ENCODE measurements around the gene NTSR2.

NTSR2 gene

GRCh38 chr2:11615209-11615608 lies 54.8 kb downstream of the NTSR2 start:
- H3K27ac ChIP-seq = no peak overlapping the region
- TF ChIP-seq ZFX (IDR thresholded peaks at IDR 0.05; ENCODE audit: borderline replicate concordance) (no peak), CTCF (IDR thresholded peaks at IDR 0.05) (no peak)

GRCh38 chr2:11613297-11613696 lies 56.7 kb downstream of the NTSR2 start:
- no peak overlapping the region for H3K27ac ChIP-seq
- no peak for TF ChIP-seq CTCF (IDR thresholded peaks at IDR 0.05)
- no peak for TF ChIP-seq ZFX (IDR thresholded peaks at IDR 0.05; ENCODE audit: borderline replicate concordance)

DNA sequence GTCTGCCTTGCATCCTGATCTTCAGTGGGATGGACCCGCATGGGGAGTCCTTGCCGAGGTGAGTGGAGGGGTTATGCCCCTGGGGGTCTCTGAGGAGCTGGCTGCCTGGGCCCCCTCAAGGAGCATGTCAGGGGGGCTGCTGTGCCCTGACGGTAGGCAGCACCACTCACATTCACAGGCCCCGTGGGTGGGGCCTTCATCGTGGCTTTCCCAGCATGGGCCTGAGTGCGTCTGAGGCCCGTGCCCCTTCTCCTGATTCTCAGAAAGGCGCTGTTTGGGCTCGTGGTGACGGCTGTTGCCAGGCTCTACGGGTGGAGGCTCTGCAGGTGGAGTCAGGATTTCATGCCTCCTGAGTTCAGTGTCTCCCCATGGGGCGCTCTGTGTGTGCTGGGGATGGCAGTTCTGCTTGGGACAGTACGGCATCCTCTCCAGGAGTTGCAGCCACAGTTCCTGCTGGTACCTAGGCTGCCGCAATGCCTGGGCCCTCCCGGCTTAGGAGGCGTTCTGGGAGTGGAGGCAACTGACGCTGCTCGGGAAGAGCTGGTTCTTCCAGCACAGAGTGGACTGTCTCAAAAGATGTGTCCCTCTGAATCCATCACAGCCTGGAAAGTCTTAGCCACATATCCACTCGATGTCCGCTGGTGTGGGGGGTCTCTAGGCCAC lies 57.3 kb downstream of the NTSR2 start:
- TF ChIP-seq ZFX (IDR thresholded peaks at IDR 0.05; ENCODE audit: borderline replicate concordance) (no peak), CTCF (IDR thresholded peaks at IDR 0.05) (no peak)

DNA sequence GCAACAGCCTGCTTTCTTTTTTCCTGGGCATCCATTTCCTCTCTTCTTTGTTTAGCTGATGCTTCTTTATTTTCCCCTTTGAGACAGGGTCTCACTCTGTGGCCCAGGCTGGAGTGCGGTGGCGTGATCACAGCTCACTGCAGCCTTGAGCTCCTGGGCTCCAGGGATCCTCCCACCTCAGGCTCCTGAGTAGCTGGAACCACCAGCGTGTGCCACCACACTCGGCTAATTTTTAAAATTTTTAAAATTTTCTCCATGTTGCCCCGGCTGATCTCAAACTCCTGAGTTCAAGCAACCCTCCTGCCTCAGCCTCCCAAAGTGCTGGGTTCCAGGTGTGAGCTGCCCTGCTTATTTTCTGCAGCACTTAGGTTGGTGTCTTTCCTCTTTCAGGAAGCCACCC lies 58.7 kb downstream of the NTSR2 start:
- TF ChIP-seq ZFX (IDR thresholded peaks at IDR 0.05; ENCODE audit: borderline replicate concordance) (no peak), CTCF (IDR thresholded peaks at IDR 0.05) (no peak)

More for the DNA sequence above, 57.3 kb downstream of the NTSR2 start:
- H3K27ac ChIP-seq = no peak overlapping the region

DNA sequence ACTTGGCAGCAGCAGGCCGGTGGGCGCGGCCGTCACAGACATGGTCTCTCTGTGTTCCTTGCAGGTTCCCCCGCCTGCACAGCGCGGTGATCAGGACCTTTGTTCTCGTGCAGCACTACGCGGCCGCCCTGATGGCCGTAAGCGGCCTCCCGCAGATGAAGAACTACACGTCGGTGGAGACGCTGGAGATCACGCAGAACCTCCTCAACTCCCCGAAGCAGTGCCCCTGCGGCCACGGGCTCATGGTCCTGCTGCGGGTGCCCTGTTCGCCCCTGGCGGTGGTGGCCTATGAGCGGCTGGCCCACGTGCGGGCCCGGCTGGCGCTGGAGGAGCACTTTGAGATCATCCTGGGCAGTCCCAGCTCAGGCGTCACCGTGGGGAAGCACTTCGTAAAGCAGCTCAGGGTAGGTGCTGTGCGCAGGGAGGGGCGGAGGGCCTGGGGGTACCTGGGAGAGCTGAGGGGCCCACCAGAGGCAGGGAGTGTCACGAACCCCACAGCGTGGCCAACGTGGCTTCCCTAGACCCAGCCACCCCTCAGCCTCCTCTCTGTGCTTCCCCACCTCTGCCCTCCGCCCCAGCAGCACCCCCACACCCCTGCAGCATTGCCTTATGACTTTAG lies 59.3 kb downstream of the NTSR2 start:
- TF ChIP-seq ZFX (IDR thresholded peaks at IDR 0.05; ENCODE audit: borderline replicate concordance) (no peak), CTCF (IDR thresholded peaks at IDR 0.05) (no peak)
- H3K27ac ChIP-seq = no peak overlapping the region

More for the DNA sequence above, 58.7 kb downstream of the NTSR2 start:
- no peak overlapping the region for H3K27ac ChIP-seq

Measured in 22Rv1 (cell line).